DLD1 (cell line): ENCODE results near the gene UBE2M.

Experiments
- in situ Hi-C: cut with HindIII; loops from 2 replicates; pipeline ENCODE4 v1.10.0; 2017; ENCODE audit warnings: low sequenced_read_pairs

UBE2M gene

GRCh38 chr19:58555920-58556621, 2.3 kb downstream of the UBE2M start:
- in situ Hi-C loops, result no loop called here

DNA sequence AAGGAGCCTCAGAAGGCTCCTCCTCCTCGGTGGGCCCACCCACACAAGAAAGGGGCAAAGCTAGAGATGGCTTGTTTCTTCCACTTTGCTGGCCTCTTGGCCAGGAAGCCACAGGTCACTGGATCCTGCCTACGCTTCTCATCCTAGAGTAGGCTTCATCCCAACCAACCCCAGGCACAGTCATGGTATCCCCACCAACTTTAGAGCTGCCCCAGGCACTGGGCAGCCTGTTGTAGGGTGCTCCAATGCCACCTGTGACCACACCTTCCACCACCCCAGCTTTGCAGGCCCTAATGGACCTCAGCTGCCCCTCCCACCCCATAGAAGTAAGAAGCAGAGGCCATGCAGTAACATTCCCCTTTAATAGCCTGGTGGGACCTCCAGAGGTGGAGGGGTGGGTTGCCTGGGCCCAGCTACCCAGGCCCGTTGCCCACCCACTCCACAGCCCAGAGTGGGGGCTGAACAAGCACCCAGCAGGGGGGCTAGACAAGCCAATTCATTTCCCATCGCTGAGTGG, 3.0 kb downstream of the UBE2M start:
- in situ Hi-C loops, result no loop called here

DNA sequence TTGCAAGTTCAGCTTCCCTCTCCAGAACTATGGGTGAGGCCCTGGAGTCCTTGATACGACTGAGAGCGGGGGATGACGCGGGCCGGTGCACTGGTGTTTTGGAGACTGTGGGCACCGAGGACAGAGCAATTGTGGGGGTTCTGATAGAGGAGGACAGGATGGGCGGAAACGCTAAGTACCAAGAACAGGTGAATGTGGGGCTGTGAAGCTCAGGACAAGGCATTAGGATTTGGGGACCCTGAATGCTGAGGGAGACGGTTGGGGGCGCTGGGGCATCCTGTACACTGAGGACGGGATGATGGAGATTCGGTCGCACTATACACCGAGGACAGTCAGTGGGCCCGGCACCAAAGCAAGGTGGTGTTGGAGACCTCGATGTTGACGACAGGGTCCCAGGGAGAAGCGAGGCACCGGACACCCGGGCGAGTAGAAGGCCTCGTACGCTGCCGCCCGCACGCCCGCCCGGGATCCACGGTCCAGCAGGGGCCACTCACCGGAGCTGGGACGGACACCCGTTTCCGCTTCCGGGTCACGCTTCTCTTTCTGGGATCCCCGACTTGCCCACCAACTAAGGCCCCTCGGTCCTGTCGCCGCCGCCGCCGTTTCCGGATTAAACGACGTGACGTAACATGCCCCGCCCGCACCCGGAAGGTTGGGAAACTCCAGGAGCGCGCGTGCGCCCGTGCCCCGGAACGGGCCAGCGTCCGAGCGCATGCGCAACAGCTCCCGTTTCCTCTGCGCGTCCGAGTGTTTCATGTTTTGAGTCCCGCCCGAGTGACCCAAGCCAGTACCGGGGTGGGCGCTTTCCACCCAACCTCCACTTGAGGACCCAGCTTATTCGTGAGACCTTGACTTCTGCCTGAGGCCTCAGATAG, 3.7 kb downstream of the UBE2M start, which contains the start of gene CHMP2A:
CHMP2A (minus strand) TSS at position 612 of the 875 bp plus-strand sequence. CDS start 893 bp downstream, outside the sequence.
- in situ Hi-C loops, result no loop called here

DNA sequence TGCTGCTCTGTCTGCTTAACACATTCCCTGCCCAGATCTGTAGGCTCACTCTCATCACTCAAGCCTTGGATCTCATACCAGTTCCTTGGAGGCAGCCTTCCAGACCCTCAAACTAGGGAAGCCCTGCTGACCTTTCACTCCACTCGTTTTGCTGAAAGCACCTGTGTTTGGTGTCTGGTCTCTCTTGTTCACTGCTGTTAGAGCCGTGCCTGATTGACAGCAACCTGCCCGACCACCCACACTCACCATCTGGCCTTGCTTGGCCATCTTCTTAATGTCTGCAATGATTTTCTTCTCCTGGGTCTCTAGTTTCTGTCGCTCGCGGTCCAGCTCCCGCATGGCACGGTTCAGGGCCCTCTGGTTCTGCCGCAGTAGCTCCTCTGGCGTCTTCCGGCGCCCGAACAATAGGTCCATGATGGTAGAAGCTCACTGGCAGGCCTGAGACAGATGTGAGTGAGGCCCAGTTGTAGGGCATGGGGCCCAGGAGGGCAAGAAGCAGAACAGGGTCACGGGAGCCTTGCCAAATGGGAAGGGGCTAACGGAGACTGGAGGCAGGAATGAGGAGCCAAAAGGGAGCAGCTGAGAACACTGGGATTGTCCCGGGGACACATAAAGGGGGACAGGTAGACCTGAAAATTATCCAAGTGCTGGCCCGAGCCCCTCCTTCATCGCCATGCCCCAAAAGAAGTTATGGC, 4.5 kb downstream of the UBE2M start:
- in situ Hi-C loops, result no loop called here

DNA sequence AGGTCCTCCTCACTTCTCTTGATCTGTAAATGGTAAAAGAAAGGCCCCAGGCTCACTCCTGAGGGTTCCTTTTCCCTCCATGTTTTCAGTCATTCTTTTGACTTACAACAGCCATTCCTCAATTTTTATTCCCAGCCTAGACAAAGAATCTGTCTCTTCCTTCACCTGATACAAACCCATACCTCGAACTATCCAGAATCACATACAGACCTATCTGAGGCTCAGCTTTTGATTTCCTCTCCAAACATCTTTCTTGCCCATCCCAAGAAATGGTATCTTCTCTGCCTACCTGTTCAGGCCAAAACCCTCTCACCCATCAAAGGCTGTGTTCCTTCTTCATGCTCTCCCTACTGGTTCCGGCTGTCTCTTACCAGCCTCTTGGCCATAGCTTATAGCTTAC, 5.8 kb downstream of the UBE2M start:
- in situ Hi-C loops, result no loop called here

GRCh38 chr19:58551577-58552471, 6.6 kb downstream of the UBE2M start:
- in situ Hi-C loops, result no loop called here

DNA sequence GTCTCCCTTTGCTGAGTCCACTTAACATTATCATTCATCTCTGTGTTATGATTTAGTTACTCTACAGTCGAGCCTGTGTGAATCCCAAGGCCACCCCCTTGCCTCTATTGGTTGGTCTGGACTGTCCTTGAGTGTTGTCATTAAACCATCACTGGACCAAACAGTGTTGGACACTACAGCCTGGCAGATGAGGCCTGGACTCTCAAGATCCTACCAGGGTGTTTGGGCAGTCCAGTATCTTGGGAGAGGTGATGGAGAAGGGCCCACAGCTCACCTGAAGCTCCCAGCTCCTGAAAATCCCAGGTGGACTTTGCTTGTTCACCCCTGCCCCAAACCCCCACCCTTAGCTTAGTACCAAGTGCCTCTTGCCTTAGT, 7.3 kb downstream of the UBE2M start:
- in situ Hi-C loops, result no loop called here

- in situ Hi-C loops, result no loop called here
These were observed 7.9 kb downstream of the UBE2M start for GRCh38 chr19:58550362-58551122.

DNA sequence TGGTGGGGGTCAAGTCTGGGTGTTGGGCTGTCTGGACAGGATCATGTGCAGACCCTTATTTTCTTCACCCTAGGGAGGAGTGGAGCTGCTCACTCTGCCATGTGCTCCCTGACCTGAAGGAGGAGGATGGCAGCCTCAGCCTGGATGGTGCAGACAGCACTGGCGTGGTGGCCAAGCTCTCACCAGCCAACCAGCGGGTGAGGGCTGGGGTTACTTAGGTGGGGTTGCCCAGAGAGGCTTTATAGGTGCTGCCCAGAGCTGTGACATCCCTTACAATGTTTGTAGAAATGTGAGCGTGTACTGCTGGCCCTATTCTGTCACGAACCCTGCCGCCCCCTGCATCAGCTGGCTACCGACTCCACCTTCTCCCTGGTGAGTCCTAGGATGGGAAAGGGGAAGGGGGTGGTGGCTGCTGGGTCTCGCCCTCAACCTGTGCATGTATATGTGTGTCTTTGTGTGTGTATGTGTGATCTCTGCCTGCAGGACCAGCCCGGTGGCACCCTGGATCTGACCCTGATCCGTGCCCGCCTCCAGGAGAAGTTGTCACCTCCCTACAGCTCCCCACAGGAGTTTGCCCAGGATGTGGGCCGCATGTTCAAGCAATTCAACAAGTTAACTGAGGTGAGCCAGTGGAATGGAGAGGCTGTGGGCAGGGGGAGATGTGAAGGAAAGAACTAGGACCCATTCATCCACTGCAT, 8.6 kb downstream of the UBE2M start:
- in situ Hi-C loops, result no loop called here

- in situ Hi-C loops, result no loop called here
These were observed 9.3 kb downstream of the UBE2M start for GRCh38 chr19:58548859-58549663.

DNA sequence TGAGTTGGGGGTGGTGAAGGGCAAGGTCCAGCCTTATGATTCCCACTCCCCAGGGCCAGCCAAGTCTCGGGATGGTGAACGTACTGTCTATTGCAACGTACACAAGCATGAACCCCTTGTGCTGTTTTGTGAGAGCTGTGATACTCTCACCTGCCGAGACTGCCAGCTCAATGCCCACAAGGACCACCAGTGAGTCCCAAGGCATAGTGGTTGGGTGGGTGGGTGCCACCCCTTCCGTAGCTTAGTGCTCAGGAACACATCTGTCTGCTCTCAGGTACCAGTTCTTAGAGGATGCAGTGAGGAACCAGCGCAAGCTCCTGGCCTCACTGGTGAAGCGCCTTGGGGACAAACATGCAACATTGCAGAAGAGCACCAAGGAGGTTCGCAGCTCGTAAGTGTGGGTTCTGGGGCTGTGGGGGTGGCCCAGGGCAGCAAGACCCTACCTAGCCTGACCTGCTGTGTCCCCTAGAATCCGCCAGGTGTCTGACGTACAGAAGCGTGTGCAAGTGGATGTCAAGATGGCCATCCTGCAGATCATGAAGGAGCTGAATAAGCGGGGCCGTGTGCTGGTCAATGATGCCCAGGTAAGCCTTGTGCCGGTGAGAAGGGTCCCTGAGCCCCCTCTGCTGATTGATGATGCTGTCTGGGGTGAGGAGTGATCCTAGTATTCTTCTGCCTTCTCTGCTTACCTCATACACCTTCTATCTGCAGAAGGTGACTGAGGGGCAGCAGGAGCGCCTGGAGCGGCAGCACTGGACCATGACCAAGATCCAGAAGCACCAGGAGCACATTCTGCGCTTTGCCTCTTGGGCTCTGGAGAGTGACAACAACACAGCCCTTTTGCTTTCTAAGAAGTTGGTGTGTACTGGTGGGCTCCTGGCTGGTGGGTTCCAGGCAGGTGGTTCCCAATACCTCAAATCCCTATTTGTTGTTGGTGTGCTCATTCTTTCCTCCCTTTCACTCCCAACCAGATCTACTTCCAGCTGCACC, 10.8 kb downstream of the UBE2M start:
- in situ Hi-C loops, result no loop called here

DNA sequence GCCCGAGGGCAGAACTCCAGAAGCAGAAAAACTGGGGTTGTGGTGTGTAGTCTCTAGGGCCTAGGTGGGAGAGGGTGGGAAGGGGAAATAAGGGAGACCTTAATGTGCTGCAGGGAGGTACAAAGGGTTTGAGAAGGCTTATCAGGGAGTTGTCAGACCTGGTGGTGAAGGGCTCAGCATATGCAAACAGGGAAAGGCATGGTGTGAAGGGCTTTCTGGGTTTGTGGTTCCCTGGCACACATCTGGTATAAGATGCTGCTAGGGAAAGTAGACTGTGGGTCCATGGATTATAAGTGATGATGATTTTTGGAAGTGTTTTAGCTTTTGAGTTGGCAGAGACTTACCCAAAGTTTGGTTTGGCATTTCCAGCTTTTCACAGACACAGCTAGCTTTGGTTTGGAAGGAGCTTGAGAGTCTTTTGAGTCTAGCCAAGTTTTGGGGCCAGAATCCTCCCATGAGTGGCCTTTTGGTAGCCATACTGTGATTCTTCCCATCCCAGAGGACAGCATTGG, 12.3 kb downstream of the UBE2M start:
- in situ Hi-C loops, result no loop called here

DNA sequence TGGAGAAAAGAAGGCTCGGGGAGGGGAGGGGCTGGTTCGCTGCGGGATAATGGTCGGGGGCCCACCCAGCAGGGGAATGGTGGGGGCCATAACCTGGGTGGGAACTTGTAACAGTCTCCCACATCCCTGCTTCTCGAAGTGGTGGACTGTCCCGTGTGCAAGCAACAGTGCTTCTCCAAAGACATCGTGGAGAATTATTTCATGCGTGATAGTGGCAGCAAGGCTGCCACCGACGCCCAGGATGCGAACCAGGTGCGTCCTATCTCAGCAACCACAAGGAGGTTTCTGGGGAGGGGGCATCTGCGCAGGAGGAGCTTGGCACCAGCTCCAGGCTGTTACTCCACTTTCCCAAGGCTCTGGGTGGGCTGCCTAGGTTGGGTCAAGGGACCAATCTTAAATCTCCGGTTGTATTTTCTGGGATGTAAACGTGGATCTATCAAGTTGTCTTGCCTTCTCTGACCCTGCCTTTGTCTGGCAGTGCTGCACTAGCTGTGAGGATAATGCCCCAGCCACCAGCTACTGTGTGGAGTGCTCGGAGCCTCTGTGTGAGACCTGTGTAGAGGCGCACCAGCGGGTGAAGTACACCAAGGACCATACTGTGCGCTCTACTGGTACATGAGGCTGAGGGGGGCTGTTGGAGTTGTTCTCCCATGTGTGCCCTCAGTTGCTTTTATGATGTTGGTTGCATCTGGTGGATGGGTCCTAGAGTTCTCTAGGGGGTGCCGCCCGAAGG, 13.0 kb downstream of the UBE2M start:
- in situ Hi-C loops, result no loop called here

- in situ Hi-C loops, result no loop called here
These were observed 13.7 kb downstream of the UBE2M start for GRCh38 chr19:58544591-58545285.

DNA sequence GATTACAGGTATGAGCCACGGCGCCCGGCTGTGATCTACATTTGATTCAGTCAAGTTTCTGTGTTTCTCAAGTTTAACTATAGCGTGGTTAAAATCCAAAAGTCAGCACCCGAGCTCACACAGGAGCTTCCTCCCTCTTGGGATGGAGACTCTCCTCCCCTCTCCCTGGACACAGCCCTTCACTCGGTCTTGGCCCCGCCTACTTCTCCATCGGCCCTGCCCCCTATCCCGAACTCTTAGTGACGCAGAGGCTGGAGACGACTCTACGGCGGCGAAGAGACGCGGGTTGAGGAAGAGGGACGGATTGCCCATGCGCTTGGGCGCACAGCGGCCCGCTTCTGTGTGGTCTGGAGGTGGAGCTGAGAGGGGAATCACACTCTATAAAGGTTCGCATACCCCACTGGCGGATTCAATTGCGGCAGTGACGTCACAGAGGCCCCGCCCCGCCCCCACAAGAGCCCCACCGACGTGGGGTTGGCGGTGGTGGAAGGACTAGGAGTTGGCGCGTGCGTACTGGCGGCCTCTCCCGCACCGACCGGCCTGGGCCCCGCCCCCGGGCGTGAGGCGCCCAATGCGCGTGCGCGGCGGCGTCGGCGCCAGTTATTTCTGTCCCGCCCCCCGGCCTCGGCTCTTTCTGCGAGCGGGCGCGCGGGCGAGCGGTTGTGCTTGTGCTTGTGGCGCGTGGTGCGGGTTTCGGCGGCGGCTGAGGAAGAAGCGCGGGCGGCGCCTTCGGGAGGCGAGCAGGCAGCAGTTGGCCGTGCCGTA, 14.4 kb downstream of the UBE2M start, which contains the start of gene TRIM28:
TRIM28 (plus strand) TSS at position 239 of the 765 bp plus-strand sequence. CDS start 694 bp downstream, outside the sequence.
- in situ Hi-C loops, result no loop called here
